HG03060 (cell line): ENCODE results near the gene C1S.
A peak's percentile ranks its signal among the peaks of the same experiment; 100 is the strongest.
"Not testable (repeated sequence)": the region's sequence is repeated elsewhere in the genome, so short reads cannot be mapped to it uniquely, and the experiment has no call there.

Experiments
- ATAC-seq: cut with Tn5 transposase; IDR thresholded peaks from one replicate; pipeline ENCODE4 v1.9.1; 2021; ENCODE audit warnings: low read depth, moderate number of reproducible peaks; ENCODE audit not compliant: unreplicated experiment

The C1S gene

GRCh38 chr12:7100239-7100638 lies 39.7 kb downstream of the C1S start:
- ATAC-seq, result no peak

- ATAC-seq, result no peak
Observed at GRCh38 chr12:7101047-7101693, 40.7 kb downstream of the C1S start.

GRCh38 chr12:7101694-7102131 lies 41.2 kb downstream of the C1S start:
- no peak for ATAC-seq

- no peak for ATAC-seq
Observed at GRCh38 chr12:7102582-7102981, 42.1 kb downstream of the C1S start.

GRCh38 chr12:7103837-7104584 lies 43.5 kb downstream of the C1S start:
- ATAC-seq, result no peak

GRCh38 chr12:7106082-7106481 lies 45.6 kb downstream of the C1S start:
- ATAC-seq, result no peak

- ATAC-seq, result not testable (repeated sequence)
Observed at GRCh38 chr12:7107181-7107580, 46.7 kb downstream of the C1S start.

GRCh38 chr12:7107636-7108002 lies 47.1 kb downstream of the C1S start:
- no peak for ATAC-seq

GRCh38 chr12:7108003-7108795 lies 47.7 kb downstream of the C1S start:
- ATAC-seq, result peak; percentile 55

- no peak for ATAC-seq
Observed at GRCh38 chr12:7108796-7109571, 48.5 kb downstream of the C1S start, which contains the start of gene C1RL. Gene C1RL (minus strand): TSS chr12:7109214. CDS start chr12:7109180, 34 bp downstream.

GRCh38 chr12:7109572-7109920 lies 49.0 kb downstream of the C1S start:
- no peak for ATAC-seq

- ATAC-seq, result no peak
Observed at GRCh38 chr12:7110661-7111060, 50.1 kb downstream of the C1S start.

- ATAC-seq, result no peak
Observed at GRCh38 chr12:7112041-7112440, 51.5 kb downstream of the C1S start.

- no peak for ATAC-seq
Observed at GRCh38 chr12:7113389-7113871, 52.9 kb downstream of the C1S start.

GRCh38 chr12:7114008-7114407 lies 53.5 kb downstream of the C1S start:
- no peak for ATAC-seq

- ATAC-seq, result no peak
Observed at GRCh38 chr12:7114851-7115250, 54.3 kb downstream of the C1S start.

- no peak for ATAC-seq
Observed at GRCh38 chr12:7116196-7116595, 55.7 kb downstream of the C1S start.

GRCh38 chr12:7116916-7117315 lies 56.4 kb downstream of the C1S start:
- no peak for ATAC-seq

GRCh38 chr12:7117670-7118069 lies 57.2 kb downstream of the C1S start:
- no peak for ATAC-seq

GRCh38 chr12:7118881-7119280 lies 58.4 kb downstream of the C1S start:
- ATAC-seq, result no peak
